OCI-LY1 (cell line): ENCODE data around the gene PLCB2.

Source experiments
- EZH2 ChIP-seq: fragments of 200-600 bp; sonication (generic), shearing (Covaris generic); IDR thresholded peaks from 2 replicates; pipeline ENCODE4 v1.8.0; 2017; ENCODE audit warnings: borderline replicate concordance, mixed run types, mild to moderate bottlenecking, antibody characterized with exemption, low read length, moderate library complexity, mixed read lengths
- TF ChIP-seq, protein P1 (sequence below): fragments of 200-600 bp; sonication (generic), shearing (Covaris generic); IDR thresholded peaks from 2 replicates; pipeline ENCODE4 v1.5.1; 2017; ENCODE audit warnings: mild to moderate bottlenecking, antibody characterized with exemption, low read length, moderate library complexity, mixed read lengths

DNA sequence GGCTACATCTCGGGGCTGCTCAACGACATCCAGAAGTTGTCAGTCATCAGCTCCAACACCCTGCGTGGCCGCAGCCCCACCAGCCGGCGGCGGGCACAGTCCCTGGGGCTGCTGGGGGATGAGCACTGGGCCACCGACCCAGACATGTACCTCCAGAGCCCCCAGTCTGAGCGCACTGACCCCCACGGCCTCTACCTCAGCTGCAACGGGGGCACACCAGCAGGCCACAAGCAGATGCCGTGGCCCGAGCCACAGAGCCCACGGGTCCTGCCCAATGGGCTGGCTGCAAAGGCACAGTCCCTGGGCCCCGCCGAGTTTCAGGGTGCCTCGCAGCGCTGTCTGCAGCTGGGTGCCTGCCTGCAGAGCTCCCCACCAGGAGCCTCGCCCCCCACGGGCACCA is 41.9 kb downstream of the PLCB2 start:
- TF ChIP-seq EZH2: no peak
- TF ChIP-seq, protein P1, sequence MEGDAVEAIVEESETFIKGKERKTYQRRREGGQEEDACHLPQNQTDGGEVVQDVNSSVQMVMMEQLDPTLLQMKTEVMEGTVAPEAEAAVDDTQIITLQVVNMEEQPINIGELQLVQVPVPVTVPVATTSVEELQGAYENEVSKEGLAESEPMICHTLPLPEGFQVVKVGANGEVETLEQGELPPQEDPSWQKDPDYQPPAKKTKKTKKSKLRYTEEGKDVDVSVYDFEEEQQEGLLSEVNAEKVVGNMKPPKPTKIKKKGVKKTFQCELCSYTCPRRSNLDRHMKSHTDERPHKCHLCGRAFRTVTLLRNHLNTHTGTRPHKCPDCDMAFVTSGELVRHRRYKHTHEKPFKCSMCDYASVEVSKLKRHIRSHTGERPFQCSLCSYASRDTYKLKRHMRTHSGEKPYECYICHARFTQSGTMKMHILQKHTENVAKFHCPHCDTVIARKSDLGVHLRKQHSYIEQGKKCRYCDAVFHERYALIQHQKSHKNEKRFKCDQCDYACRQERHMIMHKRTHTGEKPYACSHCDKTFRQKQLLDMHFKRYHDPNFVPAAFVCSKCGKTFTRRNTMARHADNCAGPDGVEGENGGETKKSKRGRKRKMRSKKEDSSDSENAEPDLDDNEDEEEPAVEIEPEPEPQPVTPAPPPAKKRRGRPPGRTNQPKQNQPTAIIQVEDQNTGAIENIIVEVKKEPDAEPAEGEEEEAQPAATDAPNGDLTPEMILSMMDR: no peak
